Lung (tissue), 12 donors: ENCODE data around the gene ACTN3. TPM values are rescaled to one million over a fixed set of nuclear protein-coding genes. Genes with fewer than 3 reads are reported as not detected.

Source experiments
- ATAC-seq: fragments of 200-7000 bp; cut with Tn5 transposase; one replicate; pipeline ENCODE4 v1.9.1; 2020; ENCODE audit warnings: moderate number of reproducible peaks; ENCODE audit not compliant: insufficient read depth, low FRiP score
- DNase-seq, 3 donors: peaks; one replicate each; pipeline ENCODE4 v3.0.0-alpha.2; 2013 to 2017
- H3K27ac ChIP-seq, 2 donors: one replicate each; pipeline ENCODE4 v1.5.1; 2013; ENCODE audit warnings: mild to moderate bottlenecking in 2 of 2, moderate library complexity in 2 of 2, control low read depth in 1 of 2, inconsistent platforms in 1 of 2, low read depth in 1 of 2, low read length in 1 of 2
- H3K27me3 ChIP-seq, 3 donors: one replicate each; pipeline ENCODE4 v1.5.1; 2013; ENCODE audit warnings: low read length in 2 of 3; ENCODE audit not compliant: control insufficient read depth in 3 of 3, insufficient read depth in 3 of 3
- H3K36me3 ChIP-seq, 4 donors: one replicate each; pipeline ENCODE4 v1.5.1; 2013; ENCODE audit warnings: low read length in 4 of 4, mild to moderate bottlenecking in 1 of 4, moderate library complexity in 1 of 4; ENCODE audit not compliant: control insufficient read depth in 4 of 4, insufficient read depth in 4 of 4
- H3K4me1 ChIP-seq, 5 donors: one replicate each; pipeline ENCODE4 v1.5.1; 2013; ENCODE audit warnings: low read length in 5 of 5, mild to moderate bottlenecking in 2 of 5, moderate library complexity in 1 of 5; ENCODE audit not compliant: control insufficient read depth in 5 of 5, insufficient read depth in 5 of 5
- H3K4me3 ChIP-seq: one replicate; pipeline ENCODE4 v1.5.1; 2013; ENCODE audit warnings: mild to moderate bottlenecking, control low read depth, moderate library complexity
- H3K9ac ChIP-seq, 2 donors: one replicate each; pipeline ENCODE4 v1.5.1; 2013; ENCODE audit warnings: low read length in 2 of 2, control low read depth in 1 of 2; ENCODE audit not compliant: insufficient read depth in 1 of 2
- H3K9me3 ChIP-seq, 4 donors: one replicate each; pipeline ENCODE4 v1.5.1; 2013; ENCODE audit warnings: low read length in 3 of 4, mild to moderate bottlenecking in 1 of 4, moderate library complexity in 1 of 4; ENCODE audit not compliant: control insufficient read depth in 4 of 4, insufficient read depth in 3 of 4
- CTCF ChIP-seq: IDR thresholded peaks from 2 replicates; pipeline ENCODE4 v1.5.1; 2012; ENCODE audit warnings: mild to moderate bottlenecking; ENCODE audit errors: control extremely low read depth, extremely low read depth
- WGBS, 2 donors: extraction: QIAGEN DNeasy Blood & Tissue Kit; methylation state at CpG; one replicate each; pipeline ENCODE4 v1.1.7; 2013; 5-methylcytosine and 5-hydroxymethylcytosine counted together
- polyA plus RNA-seq, 2 donors: library from polyadenylated mRNA; stranded (reverse); fragments of 200-250 nt; gene quantifications; one replicate each; pipeline ENCODE4 v1.2.1, GENCODE V29; 2013
- total RNA-seq, 2 donors: library from RNA; depleted of rRNA in 1 of 2; stranded (reverse); fragments of >200 nt in 1 of 2; gene quantifications; one replicate each; pipeline ENCODE4 v1.2.1, GENCODE V29; 2014 to 2021
- donor health status: control.
- donor health status: control.
- donor health status: Bipolar disorder and iron deficiency.
- donor health status: healthy.
- donor health status: DM: yes; HTN: yes; CAD: no.

The ACTN3 gene
- total and polyA plus RNA-seq, 4 donors, result 0.04 to 0.15 (median 0.07) TPM; not detected in 1

GRCh38 chr11:66505276-66505816 lies 41.4 kb upstream of the ACTN3 start:
- no peak for ATAC-seq
- Histone ChIP-seq H3K9me3 (no peaks in the 10 kb centered on the region), H3K4me1 (no peaks in the 10 kb centered on the region), H3K36me3 (peaks cover 0 to 6% (median 0%) of the 10 kb centered on the region in 4 donors), H3K27me3 (no peaks in the 10 kb centered on the region), H3K9ac (no peak overlapping the region), H3K27ac (no peak overlapping the region), H3K4me3 (no peak overlapping the region)
- 0 to 78% methylated on average over 1 of the region's 1 CpG for WGBS, 2 donors
- TF ChIP-seq CTCF, result no peak
- no peak for DNase-seq

DNA sequence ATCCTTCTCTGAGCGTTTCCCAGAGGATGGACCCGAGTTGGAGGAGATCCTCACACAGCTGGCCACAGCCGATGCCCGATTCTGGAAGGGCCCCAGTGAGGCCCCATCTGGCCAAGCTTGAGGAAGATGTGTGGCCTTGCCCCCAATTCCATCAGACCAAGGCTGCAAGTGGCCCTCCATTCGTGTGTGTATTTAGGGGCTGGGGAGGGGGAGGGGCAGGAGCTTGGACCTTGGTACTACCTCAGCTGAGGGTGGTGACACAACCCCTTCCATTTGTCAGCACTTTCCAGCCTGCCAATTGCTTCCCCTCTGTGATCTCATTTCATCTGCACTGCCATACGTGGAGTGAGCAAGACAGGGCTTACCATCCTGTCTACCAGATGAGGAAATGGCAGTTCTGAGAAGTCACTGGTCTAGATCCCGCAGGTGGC lies 37.6 kb upstream of the ACTN3 start:
- Histone ChIP-seq H3K27ac (no peak overlapping the region), H3K27me3 (no peaks in the 10 kb centered on the region), H3K9me3 (no peaks in the 10 kb centered on the region), H3K4me1 (peaks cover 0 to 8% (median 2%) of the 10 kb centered on the region in 5 donors), H3K36me3 (peaks cover 0 to 10% (median 5%) of the 10 kb centered on the region in 4 donors), H3K9ac (no peak overlapping the region), H3K4me3 (no peak overlapping the region)
- TF ChIP-seq CTCF, result no peak
- WGBS, 2 donors, result 73 to 79% methylated on average over 7 of the region's 7 CpGs
- no peak for DNase-seq
- no peak for ATAC-seq

DNA sequence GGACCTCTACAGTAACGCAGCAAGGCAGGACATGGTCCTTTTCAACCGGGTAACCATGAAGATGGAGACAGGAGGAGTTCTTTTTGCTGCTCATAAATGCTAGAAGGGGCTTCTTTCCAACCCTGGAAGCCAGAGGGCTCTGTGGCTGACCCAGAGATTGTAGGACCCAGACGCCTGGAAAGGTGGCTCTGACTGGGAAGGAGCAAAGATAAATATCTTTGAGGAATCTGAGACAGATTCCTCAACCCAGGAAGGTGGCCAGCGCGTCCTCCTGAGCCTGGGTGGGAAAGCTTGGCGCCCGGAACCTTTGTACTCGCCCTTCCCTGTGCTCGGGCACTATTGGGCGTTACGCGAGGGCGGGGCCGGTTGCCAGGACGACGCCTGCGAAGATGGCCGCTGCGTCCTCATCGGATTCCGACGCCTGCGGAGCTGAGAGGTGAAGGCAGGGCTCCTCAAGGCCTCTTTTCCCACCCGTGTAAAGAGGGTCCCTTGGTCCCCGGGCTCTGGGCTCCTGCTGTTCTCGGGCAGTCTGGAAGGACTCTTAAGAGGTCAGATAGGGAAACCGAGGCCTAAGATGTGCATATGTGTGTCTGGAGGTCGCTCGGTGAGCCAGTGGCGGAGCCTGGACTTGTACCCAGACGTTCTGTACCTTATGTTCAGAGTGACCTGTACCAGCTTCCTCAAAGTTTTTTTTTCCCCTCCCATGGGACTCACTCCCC lies 36.3 kb upstream of the ACTN3 start, which contains the start of gene BBS1:
BBS1 (plus strand) TSS at position 365 of the 719 bp plus-strand sequence; CDS start at position 390, 25 bp downstream.
- ATAC-seq, result peak; percentile 94
- 1% methylated on average over 31 of the region's 31 CpGs for WGBS, 2 donors
- no peak for TF ChIP-seq CTCF

More for the DNA sequence above, 36.3 kb upstream of the ACTN3 start, which contains the start of gene BBS1:
- Histone ChIP-seq H3K9me3 (no peaks in the 10 kb centered on the region), H3K27me3 (no peaks in the 10 kb centered on the region), H3K27ac (no peak within 1 kb of the TSS), H3K36me3 (peaks cover under 1 to 14% (median 7%) of the 10 kb centered on the region in 4 donors), H3K4me1 (peaks cover 0 to 8% (median 4%) of the 10 kb centered on the region in 5 donors), H3K4me3 (peak within 1 kb of the TSS; percentile 81), H3K9ac (peak within 1 kb of the TSS; percentile 68 to 69)
- peak; percentile 85 to 86 (median 86) for DNase-seq
